Measurements from ENCODE around the gene SLC26A11. TPM values are rescaled to one million over a fixed set of nuclear protein-coding genes. Genes with fewer than 3 reads are reported as not detected.

The SLC26A11 gene
- total RNA-seq, 1 donor = 12.2 TPM

DNA sequence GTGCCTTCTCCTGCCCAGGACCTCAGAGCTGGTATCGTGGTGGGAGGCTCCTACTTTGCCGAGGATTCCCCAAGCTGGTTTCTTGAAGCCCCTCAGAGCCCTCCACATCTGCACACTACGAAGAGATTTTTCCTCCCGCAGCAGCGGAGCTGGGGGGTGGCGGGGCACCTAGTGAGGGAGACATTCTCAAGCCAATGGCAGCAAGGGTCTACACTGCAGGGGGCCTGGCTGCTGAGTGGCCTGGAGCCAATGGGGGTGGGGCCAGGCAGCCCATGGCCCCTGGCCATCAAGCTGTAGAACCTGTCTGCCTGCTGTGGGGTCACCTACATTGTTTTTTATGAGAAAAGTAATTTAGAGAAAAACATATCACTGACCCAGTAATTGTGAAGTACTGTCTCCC, 5.0 kb downstream of the SLC26A11 start:
- H3K4me3 ChIP-seq (ENCODE audit: low read depth, low read length) = no peak overlapping the region
- TF ChIP-seq, protein P1, sequence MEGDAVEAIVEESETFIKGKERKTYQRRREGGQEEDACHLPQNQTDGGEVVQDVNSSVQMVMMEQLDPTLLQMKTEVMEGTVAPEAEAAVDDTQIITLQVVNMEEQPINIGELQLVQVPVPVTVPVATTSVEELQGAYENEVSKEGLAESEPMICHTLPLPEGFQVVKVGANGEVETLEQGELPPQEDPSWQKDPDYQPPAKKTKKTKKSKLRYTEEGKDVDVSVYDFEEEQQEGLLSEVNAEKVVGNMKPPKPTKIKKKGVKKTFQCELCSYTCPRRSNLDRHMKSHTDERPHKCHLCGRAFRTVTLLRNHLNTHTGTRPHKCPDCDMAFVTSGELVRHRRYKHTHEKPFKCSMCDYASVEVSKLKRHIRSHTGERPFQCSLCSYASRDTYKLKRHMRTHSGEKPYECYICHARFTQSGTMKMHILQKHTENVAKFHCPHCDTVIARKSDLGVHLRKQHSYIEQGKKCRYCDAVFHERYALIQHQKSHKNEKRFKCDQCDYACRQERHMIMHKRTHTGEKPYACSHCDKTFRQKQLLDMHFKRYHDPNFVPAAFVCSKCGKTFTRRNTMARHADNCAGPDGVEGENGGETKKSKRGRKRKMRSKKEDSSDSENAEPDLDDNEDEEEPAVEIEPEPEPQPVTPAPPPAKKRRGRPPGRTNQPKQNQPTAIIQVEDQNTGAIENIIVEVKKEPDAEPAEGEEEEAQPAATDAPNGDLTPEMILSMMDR (IDR thresholded peaks at IDR 0.05; ENCODE audit: insufficient read depth, low read length) = no peak
- DNase-seq (ENCODE audit: low read depth) = no peak

DNA sequence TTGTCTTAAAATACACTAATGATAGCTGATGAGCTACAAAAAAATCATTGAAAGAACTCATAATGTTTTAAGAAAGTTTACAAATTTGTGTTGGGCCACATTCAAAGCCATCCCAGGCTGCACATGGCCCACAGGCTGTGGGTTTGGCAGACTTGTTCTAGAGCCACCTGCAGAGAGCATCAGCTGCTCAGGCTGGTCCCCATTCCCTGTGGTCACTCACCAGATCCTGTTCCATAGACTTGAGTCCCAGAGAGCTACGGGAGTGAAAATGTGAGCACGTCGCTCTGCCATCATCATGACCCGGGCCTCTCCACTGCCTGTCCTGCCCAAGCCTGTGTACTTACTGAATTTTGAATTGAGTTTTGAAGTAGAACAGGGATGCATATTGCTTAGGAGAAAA, 6.9 kb downstream of the SLC26A11 start:
- no peak for DNase-seq (ENCODE audit: low read depth)
- TF ChIP-seq, protein P1 (IDR thresholded peaks at IDR 0.05; ENCODE audit: insufficient read depth, low read length) = no peak

GRCh38 chr17:80227666-80228065, 7.4 kb downstream of the SLC26A11 start:
- no peak for DNase-seq (ENCODE audit: low read depth)
- no peak overlapping the region for H3K4me3 ChIP-seq (ENCODE audit: low read depth, low read length)
- TF ChIP-seq, protein P1 (IDR thresholded peaks at IDR 0.05; ENCODE audit: insufficient read depth, low read length) = no peak

More for the DNA sequence above, 6.9 kb downstream of the SLC26A11 start:
- H3K4me3 ChIP-seq (ENCODE audit: low read depth, low read length) = no peak overlapping the region

DNA sequence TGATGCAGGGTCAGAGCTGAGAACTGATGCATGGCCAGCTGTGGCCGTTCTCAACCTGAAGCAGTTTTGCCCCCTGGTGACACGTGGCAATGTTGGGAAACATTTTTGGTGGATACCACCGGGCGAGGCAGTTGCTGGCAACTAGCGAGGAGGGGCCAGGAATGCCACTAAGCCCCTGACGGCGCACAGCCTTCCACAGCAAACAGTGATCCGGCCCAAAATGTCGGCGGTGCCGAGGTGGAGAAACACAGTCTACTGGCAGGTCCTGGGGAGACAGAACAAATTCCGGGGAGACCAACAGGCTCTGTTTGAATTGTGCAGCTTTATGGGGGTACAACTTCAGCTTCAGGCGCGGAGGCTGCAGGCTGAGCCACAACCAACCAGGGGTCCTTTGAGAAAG, 8.2 kb downstream of the SLC26A11 start:
- TF ChIP-seq, protein P1 (IDR thresholded peaks at IDR 0.05; ENCODE audit: insufficient read depth, low read length) = no peak
- H3K4me3 ChIP-seq (ENCODE audit: low read depth, low read length) = no peak overlapping the region
- no peak for DNase-seq (ENCODE audit: low read depth)

DNA sequence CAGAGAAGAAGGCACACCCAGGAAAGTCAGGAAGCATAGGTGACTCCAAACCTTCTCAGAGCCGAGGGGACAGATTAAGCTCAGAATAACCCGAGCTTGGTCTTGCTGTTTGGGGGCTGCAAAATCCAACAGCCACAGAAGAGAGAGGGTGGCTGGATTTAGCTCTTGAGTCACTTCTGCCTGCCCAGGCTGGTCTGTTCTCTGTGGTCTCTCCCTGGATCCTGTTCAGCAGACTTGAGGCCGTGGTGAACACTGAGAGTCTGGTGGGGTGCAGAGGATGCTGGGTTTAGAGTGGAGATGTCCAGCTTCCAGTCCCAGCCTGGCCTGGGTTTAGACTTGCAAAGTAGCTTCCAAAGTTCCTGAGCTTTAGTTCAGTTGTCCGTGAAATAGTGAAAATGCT, 8.8 kb downstream of the SLC26A11 start:
- no peak for DNase-seq (ENCODE audit: low read depth)
- TF ChIP-seq, protein P1 (IDR thresholded peaks at IDR 0.05; ENCODE audit: insufficient read depth, low read length) = no peak
- no peak overlapping the region for H3K4me3 ChIP-seq (ENCODE audit: low read depth, low read length)

DNA sequence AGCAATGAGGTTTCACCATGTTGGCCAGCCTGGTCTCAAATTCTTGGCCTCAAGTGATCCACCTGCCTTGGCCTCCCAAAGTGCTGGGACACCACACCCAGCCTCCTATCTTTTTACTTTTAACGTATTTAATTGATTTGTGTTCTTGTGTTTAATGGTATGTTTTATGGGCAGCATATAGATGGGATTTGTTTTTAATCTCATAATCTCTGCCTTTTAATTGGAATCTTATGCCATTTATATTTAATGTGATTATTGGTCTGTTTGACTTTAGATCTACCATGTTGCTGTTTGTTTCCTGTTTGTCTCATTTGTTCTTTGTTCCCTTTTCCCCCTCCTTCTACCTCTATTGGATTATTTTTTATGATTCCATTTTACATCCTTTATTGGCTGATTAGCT, 12.2 kb downstream of the SLC26A11 start:
- H3K4me3 ChIP-seq (ENCODE audit: low read depth, low read length) = no peak overlapping the region
- TF ChIP-seq, protein P1 (IDR thresholded peaks at IDR 0.05; ENCODE audit: insufficient read depth, low read length) = no peak
- no peak for DNase-seq (ENCODE audit: low read depth)

GRCh38 chr17:80233202-80233601, 13.0 kb downstream of the SLC26A11 start:
- no peak for DNase-seq (ENCODE audit: low read depth)
- TF ChIP-seq, protein P1 (IDR thresholded peaks at IDR 0.05; ENCODE audit: insufficient read depth, low read length) = no peak
- no peak overlapping the region for H3K4me3 ChIP-seq (ENCODE audit: low read depth, low read length)
